Measurements from ENCODE around the gene ATP9A. TPM values are rescaled to one million over a fixed set of nuclear protein-coding genes. Genes with fewer than 3 reads are reported as not detected.

The ATP9A gene
- total RNA-seq, 1 experiment from 2014 or later, result 16.8 TPM

- no peaks in the 10 kb centered on the region for H3K27me3 ChIP-seq (ENCODE audit: insufficient read depth, low read length)
- H4K20me1 ChIP-seq (ENCODE audit: insufficient read depth), result no peaks in the 10 kb centered on the region
- no peaks in the 10 kb centered on the region for H3K9me2 ChIP-seq (ENCODE audit: insufficient read depth)
- DNase-seq (ENCODE audit: low read depth, low spot score) (no peak), ATAC-seq (no peak)
- intact Hi-C loops (cut with micrococcal nuclease), result no loop called here
- no TSS peak for BruUV-seq (replicated peaks)
- RAD21 ChIA-PET (ENCODE audit: low non-redundant PET in 1 of 2, low total read pairs in 2 of 2, uncharacterized antibody in 2 of 2, unreplicated experiment in 2 of 2), result no interaction called here
- H3K4me3 ChIP-seq (replicated peaks in 1 of 2; ENCODE audit: low read depth in 1 of 2, low read length in 2 of 2), result no peak overlapping the region
- no peak overlapping the region for H2AFZ ChIP-seq (ENCODE audit: low read depth, low read length, poor library complexity, severe bottlenecking)
- H3K27ac ChIP-seq (ENCODE audit: low read depth, low read length), result no peak overlapping the region
- no peaks in the 10 kb centered on the region for H3K9me3 ChIP-seq (ENCODE audit: control insufficient read depth in 1 of 2, insufficient read depth in 1 of 2, low read depth in 1 of 2, low read length in 2 of 2)
- H3K36me3 ChIP-seq (ENCODE audit: control insufficient read depth in 1 of 2, insufficient read depth in 2 of 2, low read length in 2 of 2), result no peaks in the 10 kb centered on the region
- POLR2A ChIA-PET, result no interaction called here
- no peak overlapping the region for H3K9ac ChIP-seq (ENCODE audit: low read length)
- TF ChIP-seq CEBPB (IDR thresholded peaks at IDR 0.05; ENCODE audit: low read depth), result no peak
- TF ChIP-seq EZH2 (IDR thresholded peaks at IDR 0.05), result no peak
- no peak for TF ChIP-seq ATF3 (IDR thresholded peaks at IDR 0.05)
- no peak for TF ChIP-seq CBX3 (IDR thresholded peaks at IDR 0.05; ENCODE audit: low read depth)
- TF ChIP-seq, protein P1, sequence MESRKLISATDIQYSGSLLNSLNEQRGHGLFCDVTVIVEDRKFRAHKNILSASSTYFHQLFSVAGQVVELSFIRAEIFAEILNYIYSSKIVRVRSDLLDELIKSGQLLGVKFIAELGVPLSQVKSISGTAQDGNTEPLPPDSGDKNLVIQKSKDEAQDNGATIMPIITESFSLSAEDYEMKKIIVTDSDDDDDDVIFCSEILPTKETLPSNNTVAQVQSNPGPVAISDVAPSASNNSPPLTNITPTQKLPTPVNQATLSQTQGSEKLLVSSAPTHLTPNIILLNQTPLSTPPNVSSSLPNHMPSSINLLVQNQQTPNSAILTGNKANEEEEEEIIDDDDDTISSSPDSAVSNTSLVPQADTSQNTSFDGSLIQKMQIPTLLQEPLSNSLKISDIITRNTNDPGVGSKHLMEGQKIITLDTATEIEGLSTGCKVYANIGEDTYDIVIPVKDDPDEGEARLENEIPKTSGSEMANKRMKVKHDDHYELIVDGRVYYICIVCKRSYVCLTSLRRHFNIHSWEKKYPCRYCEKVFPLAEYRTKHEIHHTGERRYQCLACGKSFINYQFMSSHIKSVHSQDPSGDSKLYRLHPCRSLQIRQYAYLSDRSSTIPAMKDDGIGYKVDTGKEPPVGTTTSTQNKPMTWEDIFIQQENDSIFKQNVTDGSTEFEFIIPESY (IDR thresholded peaks at IDR 0.05; ENCODE audit: extremely low read depth, insufficient replicate concordance, low read length), result no peak
- no peak for TF ChIP-seq YY1 (IDR thresholded peaks at IDR 0.05; ENCODE audit: extremely low read depth, insufficient replicate concordance, low read depth, low read length)
- TF ChIP-seq SRF (IDR thresholded peaks at IDR 0.05; ENCODE audit: low read depth), result no peak
- TF ChIP-seq CTCF (IDR thresholded peaks at IDR 0.05 in 2 of 3, conservative IDR thresholded peaks at IDR 0.05 in 1 of 3; ENCODE audit: borderline replicate concordance in 1 of 3, insufficient read depth in 1 of 3, low read depth in 2 of 3, low read length in 2 of 3), result no peak
- peaks cover 5 to 28% of the 10 kb centered on the region in 2 experiments for H3K4me1 ChIP-seq (ENCODE audit: control insufficient read depth in 1 of 2, insufficient read depth in 2 of 2, low read length in 2 of 2)
- H3K79me2 ChIP-seq (ENCODE audit: insufficient read depth, low read length), result no peaks in the 10 kb centered on the region
- CTCF ChIA-PET, result no interaction called here
- H3K4me2 ChIP-seq (ENCODE audit: low read length), result no peak overlapping the region
These were observed 76.5 kb downstream of the ATP9A start for GRCh38 chr20:51691703-51692102.

All from HCT116 (cell line).